DND-41 (cell line): ENCODE data around the gene TMEM9.

ENCODE experiments used
- EZH2 ChIP-seq: IDR thresholded peaks from 3 replicates; pipeline ENCODE4 v1.6.1; 2012; ENCODE audit warnings: borderline replicate concordance, low read depth, mild to moderate bottlenecking, moderate library complexity, low read length, inconsistent platforms; ENCODE audit not compliant: severe bottlenecking
- TF ChIP-seq, protein P1 (sequence below): IDR thresholded peaks from 2 replicates; pipeline ENCODE4 v1.5.1; 2012; ENCODE audit warnings: borderline replicate concordance, low read length, moderate library complexity, mild to moderate bottlenecking; ENCODE audit not compliant: poor library complexity, severe bottlenecking; ENCODE audit errors: extremely low read depth

DNA sequence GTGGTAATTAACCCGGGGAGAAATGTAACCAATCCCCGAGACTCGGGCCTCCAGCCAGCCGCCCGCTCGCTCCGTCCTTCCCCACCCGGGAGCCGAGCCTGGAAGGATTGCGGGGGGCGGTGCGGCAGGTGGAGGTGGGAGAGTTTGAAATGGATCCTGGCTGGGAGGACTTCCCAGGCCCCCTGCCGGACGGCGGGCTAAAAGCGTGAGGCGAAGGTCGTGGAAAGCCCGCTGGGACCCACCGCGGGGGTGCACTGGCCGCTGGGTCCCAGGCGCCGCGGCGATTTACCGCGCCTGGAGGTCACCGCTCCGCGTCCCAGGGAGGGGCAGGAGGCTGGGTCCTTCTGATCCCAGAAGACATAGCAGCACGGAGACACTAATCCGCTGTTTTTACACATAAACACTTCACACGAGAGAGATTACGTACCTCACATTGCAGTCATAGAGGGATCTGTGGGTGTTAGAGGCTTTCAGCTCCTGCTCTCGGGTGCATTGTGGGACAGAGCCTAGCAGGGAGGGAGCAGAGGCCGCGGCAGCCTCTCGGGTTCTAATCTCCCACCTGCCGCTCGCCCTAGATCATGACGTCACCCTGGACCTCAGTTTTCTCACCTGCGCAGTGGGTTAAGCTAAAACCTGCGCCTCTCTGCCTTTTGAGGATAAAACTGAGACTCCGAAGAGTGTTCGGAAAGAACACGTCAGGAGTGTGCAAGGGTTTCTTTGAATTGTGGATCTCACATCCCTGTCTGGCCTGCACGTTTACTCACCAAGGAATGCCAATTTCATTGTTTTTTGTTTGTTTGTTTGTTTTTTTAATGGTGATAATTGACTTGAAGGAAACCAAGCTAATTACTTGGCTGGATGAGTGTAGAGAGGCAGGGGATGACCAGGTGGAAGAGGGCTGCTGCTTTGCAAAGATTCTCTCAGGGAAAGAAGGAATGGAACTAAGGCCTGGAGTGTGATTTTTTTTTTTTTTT, 17.1 kb upstream of the TMEM9 start:
- TF ChIP-seq, protein P1, sequence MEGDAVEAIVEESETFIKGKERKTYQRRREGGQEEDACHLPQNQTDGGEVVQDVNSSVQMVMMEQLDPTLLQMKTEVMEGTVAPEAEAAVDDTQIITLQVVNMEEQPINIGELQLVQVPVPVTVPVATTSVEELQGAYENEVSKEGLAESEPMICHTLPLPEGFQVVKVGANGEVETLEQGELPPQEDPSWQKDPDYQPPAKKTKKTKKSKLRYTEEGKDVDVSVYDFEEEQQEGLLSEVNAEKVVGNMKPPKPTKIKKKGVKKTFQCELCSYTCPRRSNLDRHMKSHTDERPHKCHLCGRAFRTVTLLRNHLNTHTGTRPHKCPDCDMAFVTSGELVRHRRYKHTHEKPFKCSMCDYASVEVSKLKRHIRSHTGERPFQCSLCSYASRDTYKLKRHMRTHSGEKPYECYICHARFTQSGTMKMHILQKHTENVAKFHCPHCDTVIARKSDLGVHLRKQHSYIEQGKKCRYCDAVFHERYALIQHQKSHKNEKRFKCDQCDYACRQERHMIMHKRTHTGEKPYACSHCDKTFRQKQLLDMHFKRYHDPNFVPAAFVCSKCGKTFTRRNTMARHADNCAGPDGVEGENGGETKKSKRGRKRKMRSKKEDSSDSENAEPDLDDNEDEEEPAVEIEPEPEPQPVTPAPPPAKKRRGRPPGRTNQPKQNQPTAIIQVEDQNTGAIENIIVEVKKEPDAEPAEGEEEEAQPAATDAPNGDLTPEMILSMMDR = no peak
- no peak for TF ChIP-seq EZH2
